GM13976 (cell line): ENCODE data around the gene MBNL2.

ENCODE experiments used
- DNase-seq: peaks from one replicate; pipeline ENCODE4 v3.0.0; 2012; ENCODE audit warnings: low spot score
- CTCF ChIP-seq: IDR thresholded peaks from 2 replicates; pipeline ENCODE4 v1.5.1; 2012; ENCODE audit warnings: borderline replicate concordance, mild to moderate bottlenecking; ENCODE audit not compliant: insufficient read depth; ENCODE audit errors: extremely low read depth, missing control alignments, control extremely low read depth
- in situ Hi-C: fragments of 300-500 bp; cut with MboI; formaldehyde crosslinking; loops from one replicate; pipeline ENCODE4 v1.12.0; 2022; ENCODE audit warnings: low sequenced_read_pairs, mixed read lengths, inconsistent platforms; ENCODE audit not compliant: unreplicated experiment

The MBNL2 gene

GRCh38 chr13:97337985-97338499 is 115.9 kb downstream of the MBNL2 start:
- in situ Hi-C loops, result no loop called here
- TF ChIP-seq CTCF, result no peak
- DNase-seq, result no peak

GRCh38 chr13:97338571-97338970 is 116.4 kb downstream of the MBNL2 start:
- in situ Hi-C loops, result no loop called here

GRCh38 chr13:97339019-97339987 is 117.2 kb downstream of the MBNL2 start:
- no peak for DNase-seq
- in situ Hi-C loops, result no loop called here
- no peak for TF ChIP-seq CTCF

More at GRCh38 chr13:97338571-97338970, 116.4 kb downstream of the MBNL2 start:
- TF ChIP-seq CTCF, result no peak
- no peak for DNase-seq

GRCh38 chr13:97339988-97340749 is 118.0 kb downstream of the MBNL2 start:
- DNase-seq, result no peak
- TF ChIP-seq CTCF, result no peak
- in situ Hi-C loops, result no loop called here

GRCh38 chr13:97341135-97341534 is 119.0 kb downstream of the MBNL2 start:
- no peak for TF ChIP-seq CTCF
- in situ Hi-C loops, result no loop called here
- no peak for DNase-seq

- in situ Hi-C loops, result no loop called here
- no peak for TF ChIP-seq CTCF
- no peak for DNase-seq
Measured at GRCh38 chr13:97342136-97342535, 120.0 kb downstream of the MBNL2 start.
